ENCODE measurements around the gene VPS33B.

VPS33B gene

GRCh38 chr15:90994417-90995311, 27.7 kb downstream of the VPS33B start, which contains the start of gene PRC1 (continued):
- TF ChIP-seq ZNF561 (tag by site-specific recombination; IDR thresholded peaks at IDR 0.05; ENCODE audit: borderline replicate concordance), result peak; percentile 94

- CTCF ChIA-PET, result interaction anchor here (0.5 to 1.0 kb wide), 4 partner anchors 31 to 78 kb away, joined by 3 to 6 read pairs (median 4); partner anchors contain the start of gene UNC45A
- POLR2A ChIA-PET, result interaction anchor here (0.5 to 1.7 kb wide), 19 partner anchors 8 to 91 kb away, joined by 3 to 14 read pairs (median 6); partner anchors contain the start of genes MAN2A2, RCCD1, UNC45A and VPS33B
Measured at GRCh38 chr15:90994059-90994416, 28.4 kb downstream of the VPS33B start.

GRCh38 chr15:90991587-90992285, 30.7 kb downstream of the VPS33B start:
- peaks cover 33% of the 10 kb centered on the region for H3K4me1 ChIP-seq (ENCODE audit: control insufficient read depth, insufficient read depth, low read length)
- H3K4me3 ChIP-seq (ENCODE audit: low read depth, low read length), result peak overlapping the region; percentile 17
- peak overlapping the region; percentile 55 for H3K27ac ChIP-seq (ENCODE audit: extremely low read depth, low read depth, low read length)
- H3K36me3 ChIP-seq (ENCODE audit: control insufficient read depth in 2 of 2, insufficient read depth in 1 of 2, low read length in 2 of 2), result peaks cover 0 to 20% of the 10 kb centered on the region in 2 experiments; a peak in 1 of 3 replicates
- TF ChIP-seq ZNF211 (tag by site-specific recombination; IDR thresholded peaks at IDR 0.05; ENCODE audit: low read depth) (no peak), PRDM10 (tag by site-specific recombination; IDR thresholded peaks at IDR 0.05) (peak; percentile 90), ZNF558 (tag by site-specific recombination; IDR thresholded peaks at IDR 0.05) (no peak), PRDM1 (tag by site-specific recombination; IDR thresholded peaks at IDR 0.05) (peak; percentile 52; the same call in 1 of the 2 replicates)
- POLR2A ChIA-PET, result no interaction called here
- CTCF ChIA-PET, result no interaction called here
- H3K9me3 ChIP-seq (ENCODE audit: control insufficient read depth, insufficient read depth, low read depth, low read length), result no peaks in the 10 kb centered on the region

More at GRCh38 chr15:90994059-90994416, 28.4 kb downstream of the VPS33B start:
- H3K27ac ChIP-seq (ENCODE audit: extremely low read depth, low read depth, low read length), result peak overlapping the region; percentile 98
- peaks cover 10% of the 10 kb centered on the region for H3K4me1 ChIP-seq (ENCODE audit: control insufficient read depth, insufficient read depth, low read length)
- H3K4me3 ChIP-seq (ENCODE audit: low read depth, low read length), result peak overlapping the region; percentile 67
- peaks cover 20 to 37% of the 10 kb centered on the region in 2 experiments; a peak in 2 of 3 replicates for H3K36me3 ChIP-seq (ENCODE audit: control insufficient read depth in 2 of 2, insufficient read depth in 1 of 2, low read length in 2 of 2)
- TF ChIP-seq, protein P1, sequence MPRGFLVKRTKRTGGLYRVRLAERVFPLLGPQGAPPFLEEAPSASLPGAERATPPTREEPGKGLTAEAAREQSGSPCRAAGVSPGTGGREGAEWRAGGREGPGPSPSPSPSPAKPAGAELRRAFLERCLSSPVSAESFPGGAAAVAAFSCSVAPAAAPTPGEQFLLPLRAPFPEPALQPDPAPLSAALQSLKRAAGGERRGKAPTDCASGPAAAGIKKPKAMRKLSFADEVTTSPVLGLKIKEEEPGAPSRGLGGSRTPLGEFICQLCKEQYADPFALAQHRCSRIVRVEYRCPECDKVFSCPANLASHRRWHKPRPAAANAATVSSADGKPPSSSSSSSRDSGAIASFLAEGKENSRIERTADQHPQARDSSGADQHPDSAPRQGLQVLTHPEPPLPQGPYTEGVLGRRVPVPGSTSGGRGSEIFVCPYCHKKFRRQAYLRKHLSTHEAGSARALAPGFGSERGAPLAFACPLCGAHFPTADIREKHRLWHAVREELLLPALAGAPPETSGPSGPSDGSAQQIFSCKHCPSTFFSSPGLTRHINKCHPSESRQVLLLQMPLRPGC (tag by site-specific recombination; IDR thresholded peaks at IDR 0.05), result no peak
- TF ChIP-seq ZSCAN16 (tag by site-specific recombination; IDR thresholded peaks at IDR 0.05) (0 out of 2 replicates have a peak, but pooled peaks have one; percentile 3), ZNF292 (tag by site-specific recombination; IDR thresholded peaks at IDR 0.05; ENCODE audit: borderline replicate concordance, low read depth) (no peak), TRIM28 (IDR thresholded peaks at IDR 0.05; ENCODE audit: borderline replicate concordance, low read length) (no peak), ZNF629 (tag by site-specific recombination; IDR thresholded peaks at IDR 0.05) (no peak), ZNF670 (tag by site-specific recombination; IDR thresholded peaks at IDR 0.05; ENCODE audit: low read depth) (no peak), ZNF391 (tag by site-specific recombination; IDR thresholded peaks at IDR 0.05; ENCODE audit: borderline replicate concordance, low read depth) (no peak), ZNF585B (tag by site-specific recombination; IDR thresholded peaks at IDR 0.05) (0 out of 2 replicates have a peak, but pooled peaks have one; percentile 7), ZNF677 (tag by site-specific recombination; IDR thresholded peaks at IDR 0.05) (peak; percentile 28; the same call in 1 of the 2 replicates), ZNF18 (tag by site-specific recombination; IDR thresholded peaks at IDR 0.05) (no peak; the same call in 1 of the 2 replicates), IKZF3 (tag by site-specific recombination; IDR thresholded peaks at IDR 0.05) (0 out of 2 replicates have a peak, but pooled peaks have one; percentile 9), ZNF837 (tag by site-specific recombination; IDR thresholded peaks at IDR 0.05) (no peak), ZNF132 (tag by site-specific recombination; IDR thresholded peaks at IDR 0.05; ENCODE audit: borderline replicate concordance) (no peak)
- TF ChIP-seq, protein P2, sequence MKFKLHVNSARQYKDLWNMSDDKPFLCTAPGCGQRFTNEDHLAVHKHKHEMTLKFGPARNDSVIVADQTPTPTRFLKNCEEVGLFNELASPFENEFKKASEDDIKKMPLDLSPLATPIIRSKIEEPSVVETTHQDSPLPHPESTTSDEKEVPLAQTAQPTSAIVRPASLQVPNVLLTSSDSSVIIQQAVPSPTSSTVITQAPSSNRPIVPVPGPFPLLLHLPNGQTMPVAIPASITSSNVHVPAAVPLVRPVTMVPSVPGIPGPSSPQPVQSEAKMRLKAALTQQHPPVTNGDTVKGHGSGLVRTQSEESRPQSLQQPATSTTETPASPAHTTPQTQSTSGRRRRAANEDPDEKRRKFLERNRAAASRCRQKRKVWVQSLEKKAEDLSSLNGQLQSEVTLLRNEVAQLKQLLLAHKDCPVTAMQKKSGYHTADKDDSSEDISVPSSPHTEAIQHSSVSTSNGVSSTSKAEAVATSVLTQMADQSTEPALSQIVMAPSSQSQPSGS (tag by site-specific recombination; IDR thresholded peaks at IDR 0.05; ENCODE audit: low read depth), result no peak
- no peaks in the 10 kb centered on the region for H3K9me3 ChIP-seq (ENCODE audit: control insufficient read depth, insufficient read depth, low read depth, low read length)
